ENCODE data around the gene SSR1.

Gene SSR1

GRCh38 chr6:7218406-7218988, 94.5 kb downstream of the SSR1 start:
- DNase-seq (ENCODE audit: low read depth) = no peak
- TF ChIP-seq, protein P1, sequence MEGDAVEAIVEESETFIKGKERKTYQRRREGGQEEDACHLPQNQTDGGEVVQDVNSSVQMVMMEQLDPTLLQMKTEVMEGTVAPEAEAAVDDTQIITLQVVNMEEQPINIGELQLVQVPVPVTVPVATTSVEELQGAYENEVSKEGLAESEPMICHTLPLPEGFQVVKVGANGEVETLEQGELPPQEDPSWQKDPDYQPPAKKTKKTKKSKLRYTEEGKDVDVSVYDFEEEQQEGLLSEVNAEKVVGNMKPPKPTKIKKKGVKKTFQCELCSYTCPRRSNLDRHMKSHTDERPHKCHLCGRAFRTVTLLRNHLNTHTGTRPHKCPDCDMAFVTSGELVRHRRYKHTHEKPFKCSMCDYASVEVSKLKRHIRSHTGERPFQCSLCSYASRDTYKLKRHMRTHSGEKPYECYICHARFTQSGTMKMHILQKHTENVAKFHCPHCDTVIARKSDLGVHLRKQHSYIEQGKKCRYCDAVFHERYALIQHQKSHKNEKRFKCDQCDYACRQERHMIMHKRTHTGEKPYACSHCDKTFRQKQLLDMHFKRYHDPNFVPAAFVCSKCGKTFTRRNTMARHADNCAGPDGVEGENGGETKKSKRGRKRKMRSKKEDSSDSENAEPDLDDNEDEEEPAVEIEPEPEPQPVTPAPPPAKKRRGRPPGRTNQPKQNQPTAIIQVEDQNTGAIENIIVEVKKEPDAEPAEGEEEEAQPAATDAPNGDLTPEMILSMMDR (IDR thresholded peaks at IDR 0.05; ENCODE audit: control insufficient read depth, extremely low read depth, insufficient read depth) = no peak
- no peak overlapping the region for H3K4me3 ChIP-seq (ENCODE audit: low read depth, low read length)
